ENCODE data around the gene ROR2. TPM values are rescaled to one million over a fixed set of nuclear protein-coding genes. Genes with fewer than 3 reads are reported as not detected.

Gene ROR2
- total RNA-seq, 4 donors from 2014 or later: 1.8 to 4.2 (median 2.7) TPM

GRCh38 chr9:91934654-91935053 is 15.4 kb downstream of the ROR2 start:
- H3K27me3 ChIP-seq: no peaks in the 10 kb centered on the region
- DNase-seq (ENCODE audit: low spot score in 2 of 2): no peak
- peaks cover 0 to 28% (median 9%) of the 10 kb centered on the region in 4 donors for H3K9me3 ChIP-seq
- H3K4me3 ChIP-seq: no peak overlapping the region
- no peaks in the 10 kb centered on the region for H3K36me3 ChIP-seq
- WGBS, 2 donors: 48 to 49% methylated on average over 3 of the region's 3 CpGs
- TF ChIP-seq CTCF (IDR thresholded peaks at IDR 0.05) (no peak), EP300 (IDR thresholded peaks at IDR 0.05) (no peak), POLR2A (IDR thresholded peaks at IDR 0.05) (no peak)
- no peaks in the 10 kb centered on the region for H3K4me1 ChIP-seq
- H3K27ac ChIP-seq: no peak overlapping the region

- DNase-seq (ENCODE audit: low spot score in 2 of 2): no peak
- no peak overlapping the region for H3K27ac ChIP-seq
- H3K9me3 ChIP-seq: peaks cover 0 to 37% (median 9%) of the 10 kb centered on the region in 4 donors
- 60 to 64% methylated on average over 8 of the region's 8 CpGs for WGBS, 2 donors
- no peaks in the 10 kb centered on the region for H3K27me3 ChIP-seq
- H3K4me1 ChIP-seq: no peaks in the 10 kb centered on the region
- no peak for TF ChIP-seq CTCF (IDR thresholded peaks at IDR 0.05)
- TF ChIP-seq EP300 (IDR thresholded peaks at IDR 0.05): no peak
- TF ChIP-seq POLR2A (IDR thresholded peaks at IDR 0.05): no peak
- H3K4me3 ChIP-seq: no peak overlapping the region
- H3K36me3 ChIP-seq: no peaks in the 10 kb centered on the region
Observed at GRCh38 chr9:91933556-91934352, 16.3 kb downstream of the ROR2 start.

- DNase-seq (ENCODE audit: low spot score in 2 of 2): no peak
- WGBS, 2 donors: 83% methylated on average over 3 of the region's 3 CpGs
- Histone ChIP-seq H3K27me3 (no peaks in the 10 kb centered on the region), H3K36me3 (no peaks in the 10 kb centered on the region), H3K27ac (no peak overlapping the region), H3K9me3 (peaks cover 0 to 48% (median 9%) of the 10 kb centered on the region in 4 donors), H3K4me1 (no peaks in the 10 kb centered on the region), H3K4me3 (no peak overlapping the region)
- TF ChIP-seq EP300 (IDR thresholded peaks at IDR 0.05) (no peak), CTCF (IDR thresholded peaks at IDR 0.05) (no peak), POLR2A (IDR thresholded peaks at IDR 0.05) (no peak)
Observed at GRCh38 chr9:91930475-91930874, 19.6 kb downstream of the ROR2 start.

GRCh38 chr9:91929331-91929730 is 20.7 kb downstream of the ROR2 start:
- Histone ChIP-seq H3K9me3 (peaks cover 0 to 48% (median 9%) of the 10 kb centered on the region in 4 donors), H3K27me3 (no peaks in the 10 kb centered on the region), H3K4me1 (no peaks in the 10 kb centered on the region), H3K4me3 (no peak overlapping the region), H3K27ac (no peak overlapping the region), H3K36me3 (no peaks in the 10 kb centered on the region)
- TF ChIP-seq CTCF (IDR thresholded peaks at IDR 0.05): no peak
- TF ChIP-seq EP300 (IDR thresholded peaks at IDR 0.05): no peak
- WGBS, 2 donors: 94 to 99% methylated on average over 7 of the region's 7 CpGs
- no peak for DNase-seq (ENCODE audit: low spot score in 2 of 2)

- TF ChIP-seq CTCF (IDR thresholded peaks at IDR 0.05) (no peak), EP300 (IDR thresholded peaks at IDR 0.05) (no peak), POLR2A (IDR thresholded peaks at IDR 0.05) (no peak)
- Histone ChIP-seq H3K36me3 (no peaks in the 10 kb centered on the region), H3K27me3 (no peaks in the 10 kb centered on the region), H3K27ac (no peak overlapping the region), H3K4me3 (no peak overlapping the region), H3K9me3 (peaks cover 0 to 48% (median 9%) of the 10 kb centered on the region in 4 donors), H3K4me1 (no peaks in the 10 kb centered on the region)
- no peak for DNase-seq (ENCODE audit: low spot score in 2 of 2)
- 87 to 90% methylated on average over 8 of the region's 8 CpGs for WGBS, 2 donors
Observed at GRCh38 chr9:91927922-91928510, 22.0 kb downstream of the ROR2 start.
